OCI-LY7 (cell line): ENCODE measurements around the gene ATPAF1.

Source experiments
- CTCF ChIP-seq: fragments of 200-600 bp; sonication (generic); conservative IDR thresholded peaks from 2 replicates; pipeline ENCODE4 v1.5.1; 2014; ENCODE audit warnings: mild to moderate bottlenecking, antibody characterized with exemption, low read length, moderate library complexity, mixed read lengths
- EZH2phosphoT487 ChIP-seq: fragments of 200-600 bp; sonication (generic); IDR thresholded peaks from 2 replicates; pipeline ENCODE4 v1.6.1; 2018; ENCODE audit warnings: low read depth, borderline replicate concordance, mild to moderate bottlenecking, mixed run types, antibody characterized with exemption, low read length, moderate library complexity, mixed read lengths

- TF ChIP-seq CTCF (no peak), EZH2phosphoT487 (no peak)
Measured at GRCh38 chr1:46665983-46666382, 2.2 kb downstream of the ATPAF1 start.
